GM06990 (cell line): Measurements from ENCODE around the gene BBS7.

Experiments
- DNase-seq: peaks from one replicate; pipeline ENCODE4 v3.0.0-alpha.2; 2011; ENCODE audit not compliant: insufficient read length; ENCODE audit errors: extremely low read depth
- H3K27me3 ChIP-seq: replicated peaks from 2 replicates; pipeline ENCODE4 v1.6.0; 2011; ENCODE audit warnings: low read length; ENCODE audit not compliant: control insufficient read depth, insufficient read depth
- H3K36me3 ChIP-seq: 2 replicates; pipeline ENCODE4 v1.5.1; 2011; ENCODE audit warnings: low read length; ENCODE audit not compliant: control insufficient read depth, insufficient read depth
- H3K4me3 ChIP-seq: replicated peaks from 2 replicates; pipeline ENCODE4 v1.5.1; 2011; ENCODE audit warnings: low read depth, mild to moderate bottlenecking, control low read depth, low read length
- TF ChIP-seq, protein P1 (sequence below): IDR thresholded peaks from 2 replicates; pipeline ENCODE4 v1.5.1; 2011; ENCODE audit warnings: low read length, control low read depth, mild to moderate bottlenecking, inconsistent platforms; ENCODE audit not compliant: insufficient read depth, poor library complexity, severe bottlenecking

Gene BBS7

DNA sequence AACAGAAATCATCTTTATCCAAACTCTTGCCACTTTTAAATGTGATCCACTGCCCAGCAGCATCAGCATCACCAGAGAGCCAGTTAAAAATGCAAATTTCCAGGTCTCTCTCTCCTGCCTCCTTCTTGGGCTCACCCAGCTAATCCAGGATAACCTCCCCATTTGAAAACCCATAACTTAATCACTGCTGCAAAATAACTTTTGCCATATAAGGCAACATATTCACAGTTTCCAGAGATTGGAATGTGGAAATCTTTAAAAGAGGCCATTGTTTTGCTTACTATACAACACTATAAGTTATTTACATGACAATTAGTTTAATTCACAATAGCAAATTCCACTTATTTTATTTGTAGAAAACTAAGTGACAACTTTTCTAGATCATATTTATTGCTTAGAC lies 74.0 kb downstream of the BBS7 start:
- Histone ChIP-seq H3K36me3 (no peaks in the 10 kb centered on the region), H3K27me3 (no peaks in the 10 kb centered on the region), H3K4me3 (no peak overlapping the region)
- TF ChIP-seq, protein P1, sequence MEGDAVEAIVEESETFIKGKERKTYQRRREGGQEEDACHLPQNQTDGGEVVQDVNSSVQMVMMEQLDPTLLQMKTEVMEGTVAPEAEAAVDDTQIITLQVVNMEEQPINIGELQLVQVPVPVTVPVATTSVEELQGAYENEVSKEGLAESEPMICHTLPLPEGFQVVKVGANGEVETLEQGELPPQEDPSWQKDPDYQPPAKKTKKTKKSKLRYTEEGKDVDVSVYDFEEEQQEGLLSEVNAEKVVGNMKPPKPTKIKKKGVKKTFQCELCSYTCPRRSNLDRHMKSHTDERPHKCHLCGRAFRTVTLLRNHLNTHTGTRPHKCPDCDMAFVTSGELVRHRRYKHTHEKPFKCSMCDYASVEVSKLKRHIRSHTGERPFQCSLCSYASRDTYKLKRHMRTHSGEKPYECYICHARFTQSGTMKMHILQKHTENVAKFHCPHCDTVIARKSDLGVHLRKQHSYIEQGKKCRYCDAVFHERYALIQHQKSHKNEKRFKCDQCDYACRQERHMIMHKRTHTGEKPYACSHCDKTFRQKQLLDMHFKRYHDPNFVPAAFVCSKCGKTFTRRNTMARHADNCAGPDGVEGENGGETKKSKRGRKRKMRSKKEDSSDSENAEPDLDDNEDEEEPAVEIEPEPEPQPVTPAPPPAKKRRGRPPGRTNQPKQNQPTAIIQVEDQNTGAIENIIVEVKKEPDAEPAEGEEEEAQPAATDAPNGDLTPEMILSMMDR, result no peak
- DNase-seq, result no peak

DNA sequence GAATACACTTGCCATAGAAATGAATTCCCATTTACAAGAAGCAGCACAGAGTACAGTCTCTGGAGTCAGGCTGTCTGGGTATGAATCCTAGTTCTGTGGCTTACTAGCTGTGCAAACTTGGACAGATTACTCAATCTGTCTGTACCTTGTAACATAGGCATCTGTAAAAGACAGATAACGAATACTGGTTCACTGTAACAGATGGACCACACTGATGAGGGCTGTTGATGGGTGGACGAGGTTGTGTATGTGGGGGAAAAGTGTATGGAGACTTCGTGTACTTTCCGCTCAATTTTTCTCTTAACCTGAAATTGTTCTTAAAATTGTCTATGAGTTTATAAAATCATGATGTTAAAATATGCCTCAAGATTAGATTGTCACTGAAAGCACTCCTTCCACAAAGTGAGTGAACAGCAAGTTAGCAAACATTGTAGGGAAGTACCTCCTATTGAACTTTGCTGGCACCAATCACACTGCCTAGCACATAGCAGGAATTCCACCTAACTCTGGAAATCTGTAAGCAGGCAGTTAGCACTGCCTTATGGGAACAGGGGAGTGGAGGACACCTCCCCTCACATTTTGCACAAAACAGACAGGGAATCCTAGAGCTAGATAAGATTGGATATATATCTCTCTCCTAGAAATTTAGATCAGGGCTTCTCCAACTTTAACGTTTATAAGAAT lies 75.6 kb downstream of the BBS7 start:
- TF ChIP-seq, protein P1, result no peak
- Histone ChIP-seq H3K27me3 (no peaks in the 10 kb centered on the region), H3K4me3 (no peak overlapping the region), H3K36me3 (no peaks in the 10 kb centered on the region)
- DNase-seq, result no peak

DNA sequence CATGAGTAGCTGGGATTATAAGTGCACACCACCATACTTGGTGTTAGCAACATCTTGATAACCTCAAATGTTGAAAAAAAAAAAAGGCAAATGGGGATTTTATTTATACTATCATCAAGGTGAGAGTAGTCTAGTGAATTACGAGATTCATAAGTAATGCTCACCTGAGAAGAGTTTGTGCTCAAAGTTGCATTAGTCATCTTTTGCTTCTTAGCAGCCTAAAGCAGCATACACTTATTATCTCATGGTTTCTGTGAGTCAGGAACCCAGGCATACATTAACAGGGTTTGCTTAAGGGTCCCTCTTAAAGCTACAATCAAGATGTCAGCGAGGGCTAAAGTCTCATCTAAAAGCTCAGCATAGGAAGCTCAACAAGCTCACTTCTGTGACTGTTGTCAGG lies 77.3 kb downstream of the BBS7 start:
- Histone ChIP-seq H3K36me3 (no peaks in the 10 kb centered on the region), H3K4me3 (no peak overlapping the region), H3K27me3 (no peaks in the 10 kb centered on the region)
- no peak for DNase-seq
- TF ChIP-seq, protein P1, result no peak

DNA sequence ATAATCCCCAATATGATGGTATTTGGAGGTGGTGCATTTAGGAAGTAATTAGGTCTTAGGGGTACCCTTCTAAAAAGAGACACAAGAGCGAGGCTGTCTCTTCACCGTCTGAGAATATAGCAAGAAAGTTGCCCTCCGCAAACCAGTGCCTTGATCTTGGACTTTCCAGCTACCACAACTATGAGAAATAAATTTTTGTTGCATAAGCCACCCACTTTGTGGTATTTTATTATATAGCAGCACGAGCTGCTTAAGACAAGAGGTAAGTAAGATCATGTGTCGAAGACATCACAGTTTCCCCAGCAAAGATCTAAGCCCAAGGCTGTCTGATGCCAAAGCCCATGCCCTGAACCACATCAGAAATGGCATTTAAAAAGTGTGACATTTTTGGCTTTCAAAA lies 78.8 kb downstream of the BBS7 start:
- Histone ChIP-seq H3K27me3 (no peaks in the 10 kb centered on the region), H3K4me3 (no peak overlapping the region), H3K36me3 (no peaks in the 10 kb centered on the region)
- TF ChIP-seq, protein P1, result no peak
- no peak for DNase-seq

DNA sequence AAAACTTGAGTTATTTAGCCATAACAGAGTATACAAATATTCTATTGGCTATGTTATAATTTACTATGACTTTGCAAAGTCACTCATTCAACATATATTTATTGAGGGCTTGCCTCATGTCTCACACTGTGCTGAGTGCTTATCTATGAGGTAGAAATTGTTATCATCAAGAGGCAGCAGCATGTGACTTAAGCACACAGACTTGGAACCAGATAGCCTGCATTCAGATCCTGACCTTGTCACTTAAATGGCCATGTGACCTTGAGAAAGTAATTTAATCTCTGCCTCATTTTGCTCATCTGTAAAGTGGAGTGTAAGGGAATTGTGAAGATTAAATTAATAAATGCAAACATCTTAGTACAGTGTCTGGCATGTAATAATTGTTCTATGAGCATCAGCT lies 79.3 kb downstream of the BBS7 start:
- H3K27me3 ChIP-seq, result no peaks in the 10 kb centered on the region
- no peaks in the 10 kb centered on the region for H3K36me3 ChIP-seq
- no peak for DNase-seq
- TF ChIP-seq, protein P1, result no peak
- H3K4me3 ChIP-seq, result no peak overlapping the region
